ENCODE measurements around the gene MEI4. TPM values are rescaled to one million over a fixed set of nuclear protein-coding genes. Genes with fewer than 3 reads are reported as not detected.
A peak's percentile ranks its signal among the peaks of the same experiment; 100 is the strongest.

Gene MEI4
- polyA plus RNA-seq, 1 donor from 2014 or later = not detected

- Histone ChIP-seq H3K27me3 (ENCODE audit: insufficient read depth, low read depth, low read length) (no peaks in the 10 kb centered on the region), H3K4me2 (ENCODE audit: low read length) (no peak overlapping the region), H3K79me2 (replicated peaks; ENCODE audit: insufficient read depth, low read length) (no peaks in the 10 kb centered on the region), H4K20me1 (ENCODE audit: insufficient read depth) (no peaks in the 10 kb centered on the region), H3K27ac (ENCODE audit: low read length) (no peak overlapping the region), H3K9ac (ENCODE audit: low read length) (no peak overlapping the region), H3K36me3 (ENCODE audit: insufficient read depth, low read length) (no peaks in the 10 kb centered on the region), H3K9me2 (ENCODE audit: insufficient read depth, low read length) (no peaks in the 10 kb centered on the region), H3K9me3 (ENCODE audit: low read length) (no peaks in the 10 kb centered on the region), H3F3A (ENCODE audit: insufficient read depth, low read length, poor library complexity, severe bottlenecking) (no peaks in the 10 kb centered on the region), H2AFZ (ENCODE audit: low read depth, low read length) (no peak overlapping the region), H3K4me3 (ENCODE audit: low read length) (no peak overlapping the region)
- TF ChIP-seq EP300 (conservative IDR thresholded peaks at IDR 0.05; ENCODE audit: poor library complexity, severe bottlenecking) (peak; percentile 65), MXI1 (conservative IDR thresholded peaks at IDR 0.05; ENCODE audit: poor library complexity, severe bottlenecking) (no peak)
These were observed 17.1 kb downstream of the MEI4 start for GRCh38 chr6:77669913-77670312.

- no peak overlapping the region for H2AFZ ChIP-seq (ENCODE audit: low read depth, low read length)
- no peak overlapping the region for H3K4me3 ChIP-seq (ENCODE audit: low read length)
- no peak overlapping the region for H3K27ac ChIP-seq (ENCODE audit: low read length)
- no peaks in the 10 kb centered on the region for H3K79me2 ChIP-seq (replicated peaks; ENCODE audit: insufficient read depth, low read length)
- no peak overlapping the region for H3K4me2 ChIP-seq (ENCODE audit: low read length)
- no peaks in the 10 kb centered on the region for H3K9me2 ChIP-seq (ENCODE audit: insufficient read depth, low read length)
- H3F3A ChIP-seq (ENCODE audit: insufficient read depth, low read length, poor library complexity, severe bottlenecking) = no peaks in the 10 kb centered on the region
- no peaks in the 10 kb centered on the region for H3K9me3 ChIP-seq (ENCODE audit: low read length)
- H3K36me3 ChIP-seq (ENCODE audit: insufficient read depth, low read length) = no peaks in the 10 kb centered on the region
- H3K27me3 ChIP-seq (ENCODE audit: insufficient read depth, low read depth, low read length) = no peaks in the 10 kb centered on the region
- TF ChIP-seq REST (IDR thresholded peaks at IDR 0.05; ENCODE audit: borderline replicate concordance) (no peak), EP300 (conservative IDR thresholded peaks at IDR 0.05; ENCODE audit: poor library complexity, severe bottlenecking) (no peak), EZH2 (IDR thresholded peaks at IDR 0.05; ENCODE audit: borderline replicate concordance, insufficient read depth, low read length, poor library complexity, severe bottlenecking) (no peak), SMC3 (conservative IDR thresholded peaks at IDR 0.05; ENCODE audit: poor library complexity) (no peak), POLR2AphosphoS5 (IDR thresholded peaks at IDR 0.05) (no peak), MXI1 (conservative IDR thresholded peaks at IDR 0.05; ENCODE audit: poor library complexity, severe bottlenecking) (no peak), TAF1 (IDR thresholded peaks at IDR 0.05; ENCODE audit: low read depth) (no peak), RAD21 (conservative IDR thresholded peaks at IDR 0.05) (no peak), CTCF (IDR thresholded peaks at IDR 0.05; ENCODE audit: poor library complexity, severe bottlenecking) (no peak)
- no peak overlapping the region for H3K9ac ChIP-seq (ENCODE audit: low read length)
- H4K20me1 ChIP-seq (ENCODE audit: insufficient read depth) = no peaks in the 10 kb centered on the region
These were observed 21.4 kb downstream of the MEI4 start for GRCh38 chr6:77674211-77674610.

GRCh38 chr6:77678048-77678447 lies 25.2 kb downstream of the MEI4 start:
- no peak overlapping the region for H2AFZ ChIP-seq (ENCODE audit: low read depth, low read length)
- H3K9ac ChIP-seq (ENCODE audit: low read length) = no peak overlapping the region
- H3F3A ChIP-seq (ENCODE audit: insufficient read depth, low read length, poor library complexity, severe bottlenecking) = no peaks in the 10 kb centered on the region
- TF ChIP-seq EP300 (conservative IDR thresholded peaks at IDR 0.05; ENCODE audit: poor library complexity, severe bottlenecking) = no peak
- no peak for TF ChIP-seq SMC3 (conservative IDR thresholded peaks at IDR 0.05; ENCODE audit: poor library complexity)
- no peak for TF ChIP-seq MXI1 (conservative IDR thresholded peaks at IDR 0.05; ENCODE audit: poor library complexity, severe bottlenecking)
- TF ChIP-seq POLR2AphosphoS5 (IDR thresholded peaks at IDR 0.05) = no peak
- no peak for TF ChIP-seq CTCF (IDR thresholded peaks at IDR 0.05; ENCODE audit: poor library complexity, severe bottlenecking)
- no peak for TF ChIP-seq RAD21 (conservative IDR thresholded peaks at IDR 0.05)
- TF ChIP-seq TAF1 (IDR thresholded peaks at IDR 0.05; ENCODE audit: low read depth) = no peak
- TF ChIP-seq EZH2 (IDR thresholded peaks at IDR 0.05; ENCODE audit: borderline replicate concordance, insufficient read depth, low read length, poor library complexity, severe bottlenecking) = no peak
- no peak for TF ChIP-seq REST (IDR thresholded peaks at IDR 0.05; ENCODE audit: borderline replicate concordance)
- no peaks in the 10 kb centered on the region for H3K27me3 ChIP-seq (ENCODE audit: insufficient read depth, low read depth, low read length)
- H3K4me2 ChIP-seq (ENCODE audit: low read length) = no peak overlapping the region
- no peaks in the 10 kb centered on the region for H3K9me2 ChIP-seq (ENCODE audit: insufficient read depth, low read length)
- H3K4me3 ChIP-seq (ENCODE audit: low read length) = no peak overlapping the region
- no peaks in the 10 kb centered on the region for H3K9me3 ChIP-seq (ENCODE audit: low read length)
- no peaks in the 10 kb centered on the region for H4K20me1 ChIP-seq (ENCODE audit: insufficient read depth)
- H3K79me2 ChIP-seq (replicated peaks; ENCODE audit: insufficient read depth, low read length) = no peaks in the 10 kb centered on the region
- no peak overlapping the region for H3K27ac ChIP-seq (ENCODE audit: low read length)
- no peaks in the 10 kb centered on the region for H3K36me3 ChIP-seq (ENCODE audit: insufficient read depth, low read length)
